Heart right ventricle (tissue), 16 donors: ENCODE measurements around the gene OCA2. TPM values are rescaled to one million over a fixed set of nuclear protein-coding genes. Genes with fewer than 3 reads are reported as not detected.

Experiments used
- ATAC-seq, 8 donors: fragments of 200-7000 bp; cut with Tn5 transposase; one replicate each; pipeline ENCODE4 v1.9.1; 2020; ENCODE audit warnings: mild to moderate bottlenecking in 8 of 8, moderate library complexity in 8 of 8, moderate number of reproducible peaks in 1 of 8
- DNase-seq, 2 donors: peaks; one replicate each; pipeline ENCODE4 v3.0.0-alpha.2; 2020
- H3K27ac ChIP-seq, 10 donors: fragments of 200-600 bp; sonication (generic) in 2 of 10; one replicate each; pipeline versions ENCODE4 v1.5.0 to v1.8.0; 2020 to 2022; ENCODE audit warnings: mild to moderate bottlenecking in 3 of 10
- H3K27me3 ChIP-seq, 7 donors: fragments of 200-600 bp; one replicate each; pipeline ENCODE4 v1.8.0; 2021 to 2022; ENCODE audit warnings: mild to moderate bottlenecking in 2 of 7
- H3K36me3 ChIP-seq, 9 donors: fragments of 200-600 bp; sonication (generic) in 1 of 9; one replicate each; pipeline versions ENCODE4 v1.5.0 to v1.8.0; 2020 to 2022; ENCODE audit warnings: mild to moderate bottlenecking in 2 of 9
- H3K4me1 ChIP-seq, 9 donors: fragments of 200-600 bp; sonication (generic) in 1 of 9; one replicate each; pipeline versions ENCODE4 v1.5.0 to v1.8.0; 2020 to 2022; ENCODE audit warnings: mild to moderate bottlenecking in 4 of 9
- H3K4me3 ChIP-seq, 10 donors: fragments of 200-600 bp; sonication (generic) in 2 of 10; one replicate each; pipeline versions ENCODE4 v1.5.0 to v1.8.0; 2020 to 2022; ENCODE audit warnings: mild to moderate bottlenecking in 7 of 10, moderate library complexity in 2 of 10
- H3K9me3 ChIP-seq, 11 donors: fragments of 200-600 bp in 10 of 11; sonication (generic) in 2 of 11; one replicate each; pipeline versions ENCODE4 v1.5.0 to v1.8.0; 2013 to 2022; ENCODE audit warnings: mild to moderate bottlenecking in 2 of 11, control low read depth in 1 of 11, moderate library complexity in 1 of 11
- WGBS, 2 donors: extraction: QIAGEN DNeasy Blood & Tissue Kit; methylation state at CpG; one replicate each; pipeline ENCODE4 v1.1.7; 2013; ENCODE audit warnings: inconsistent platforms in 1 of 2; 5-methylcytosine and 5-hydroxymethylcytosine counted together
- intact Hi-C, 10 donors: fragments of 100-400 bp; cut with DNase I; formaldehyde crosslinking; loops; one replicate each; pipeline versions ENCODE4 v1.11.1 to v1.14.2; 2022
- polyA plus RNA-seq, 2 donors: library from polyadenylated mRNA; stranded (reverse); fragments of 200-250 nt; gene quantifications; one replicate each; pipeline ENCODE4 v1.2.3, GENCODE V29; 2013
- total RNA-seq, 10 donors: library from RNA; stranded (reverse); fragmentation: NEBNext Ultra II Directional in 3 of 10; extraction: Animal tissue kit (Norgen Biotek cat#: 25700) in 3 of 10; gene quantifications; one replicate each; pipeline versions ENCODE4 v1.2.1 to v1.2.4, GENCODE V29; 2021 to 2023
- TF ChIP-seq, protein P1 (sequence below), 9 donors: fragments of 200-600 bp; sonication (generic) in 2 of 9; IDR thresholded peaks; one replicate each; pipeline versions ENCODE4 v1.5.0 to v1.8.0; 2021 to 2022; ENCODE audit warnings: antibody characterized with exemption in 9 of 9, mild to moderate bottlenecking in 5 of 9, moderate library complexity in 1 of 9
- donor health status: Arrhythmogenic right ventricular cardiomyopathy.
- donor health status: ischemic (EF 13 %, LVEDD 7.1; RV severe dilation, severe dysfunction).
- donor health status: healthy with polysubstance abuse.
- donor health status: DM: no; HTN: yes; CAD: no.
- donor health status: DM: no; HTN: no; CAD: no.
- donor health status: ischemic (EF 25% LVEDD 6.9; RV normal size, moderate dysfunction).
- donor health status: ischemic (EF 25% LVEDD 5.7; RV mildly dilated, moderate dysfunction).
- donor health status: healthy.
- donor health status: DM: yes; HTN: yes; CAD: no.
- donor health status: Ischemic cardiomyopathy.
- donor health status: ischemic (EF 35%, LVEDD 5.7; RV mildly dilated, moderate dysfunction).
- donor health status: nonischemic (EF 11% LVEDD 7.7; RV severe dilation, severe dysfunction).
- donor health status: DM: yes; HTN: yes; CAD: no.
- donor health status: PGD.
- donor health status: ischemic (EF 29% LVEDD 5.4; RV normal size, mild dysfunction).
- donor health status: nonischemic (EF 23%, LVEDD 6.1; RV moderate dilation, normal function).

OCA2 gene
- total and polyA plus RNA-seq, 12 donors = 0.04 to 0.32 (median 0.17) TPM; not detected in 6

DNA sequence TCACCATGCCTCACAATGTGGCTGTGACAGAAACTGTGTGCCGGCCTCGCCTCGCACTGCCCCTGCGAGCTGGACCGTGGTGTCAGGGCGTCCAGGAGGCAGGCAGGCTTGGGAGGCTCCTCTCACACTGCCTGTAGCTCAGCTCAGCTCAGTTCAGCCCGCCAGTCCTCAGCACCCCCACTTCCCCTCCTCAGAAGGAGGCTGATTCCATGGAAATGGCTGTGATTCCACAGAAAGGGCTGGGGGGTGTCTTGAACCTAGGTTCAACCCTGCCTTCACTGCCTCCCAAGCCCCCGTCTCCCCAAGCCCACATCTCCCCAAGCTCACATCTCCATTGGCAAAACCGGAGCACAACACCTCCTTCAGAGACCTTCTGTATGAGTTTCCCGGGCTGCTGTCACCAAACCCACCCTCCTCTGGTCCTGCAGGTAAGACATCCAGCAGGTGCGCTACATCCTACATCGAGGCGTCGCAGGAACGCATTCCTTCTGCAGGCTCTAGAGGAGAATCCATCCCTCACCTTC, 94.0 kb downstream of the OCA2 start:
- WGBS, 2 donors = 88 to 90% methylated on average over 15 of the region's 15 CpGs
- intact Hi-C loops = no loop called here
- peaks cover 0 to 5% (median 0%) of the 10 kb centered on the region in 11 donors for H3K9me3 ChIP-seq
- DNase-seq (no peak), ATAC-seq (no peak)
- H3K4me3 ChIP-seq = no peak overlapping the region
- H3K27ac ChIP-seq = no peak overlapping the region
- H3K36me3 ChIP-seq = no peaks in the 10 kb centered on the region
- TF ChIP-seq, protein P1, sequence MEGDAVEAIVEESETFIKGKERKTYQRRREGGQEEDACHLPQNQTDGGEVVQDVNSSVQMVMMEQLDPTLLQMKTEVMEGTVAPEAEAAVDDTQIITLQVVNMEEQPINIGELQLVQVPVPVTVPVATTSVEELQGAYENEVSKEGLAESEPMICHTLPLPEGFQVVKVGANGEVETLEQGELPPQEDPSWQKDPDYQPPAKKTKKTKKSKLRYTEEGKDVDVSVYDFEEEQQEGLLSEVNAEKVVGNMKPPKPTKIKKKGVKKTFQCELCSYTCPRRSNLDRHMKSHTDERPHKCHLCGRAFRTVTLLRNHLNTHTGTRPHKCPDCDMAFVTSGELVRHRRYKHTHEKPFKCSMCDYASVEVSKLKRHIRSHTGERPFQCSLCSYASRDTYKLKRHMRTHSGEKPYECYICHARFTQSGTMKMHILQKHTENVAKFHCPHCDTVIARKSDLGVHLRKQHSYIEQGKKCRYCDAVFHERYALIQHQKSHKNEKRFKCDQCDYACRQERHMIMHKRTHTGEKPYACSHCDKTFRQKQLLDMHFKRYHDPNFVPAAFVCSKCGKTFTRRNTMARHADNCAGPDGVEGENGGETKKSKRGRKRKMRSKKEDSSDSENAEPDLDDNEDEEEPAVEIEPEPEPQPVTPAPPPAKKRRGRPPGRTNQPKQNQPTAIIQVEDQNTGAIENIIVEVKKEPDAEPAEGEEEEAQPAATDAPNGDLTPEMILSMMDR (IDR thresholded peaks at IDR 0.05) = no peak
- H3K27me3 ChIP-seq = no peaks in the 10 kb centered on the region
- H3K4me1 ChIP-seq = no peaks in the 10 kb centered on the region

DNA sequence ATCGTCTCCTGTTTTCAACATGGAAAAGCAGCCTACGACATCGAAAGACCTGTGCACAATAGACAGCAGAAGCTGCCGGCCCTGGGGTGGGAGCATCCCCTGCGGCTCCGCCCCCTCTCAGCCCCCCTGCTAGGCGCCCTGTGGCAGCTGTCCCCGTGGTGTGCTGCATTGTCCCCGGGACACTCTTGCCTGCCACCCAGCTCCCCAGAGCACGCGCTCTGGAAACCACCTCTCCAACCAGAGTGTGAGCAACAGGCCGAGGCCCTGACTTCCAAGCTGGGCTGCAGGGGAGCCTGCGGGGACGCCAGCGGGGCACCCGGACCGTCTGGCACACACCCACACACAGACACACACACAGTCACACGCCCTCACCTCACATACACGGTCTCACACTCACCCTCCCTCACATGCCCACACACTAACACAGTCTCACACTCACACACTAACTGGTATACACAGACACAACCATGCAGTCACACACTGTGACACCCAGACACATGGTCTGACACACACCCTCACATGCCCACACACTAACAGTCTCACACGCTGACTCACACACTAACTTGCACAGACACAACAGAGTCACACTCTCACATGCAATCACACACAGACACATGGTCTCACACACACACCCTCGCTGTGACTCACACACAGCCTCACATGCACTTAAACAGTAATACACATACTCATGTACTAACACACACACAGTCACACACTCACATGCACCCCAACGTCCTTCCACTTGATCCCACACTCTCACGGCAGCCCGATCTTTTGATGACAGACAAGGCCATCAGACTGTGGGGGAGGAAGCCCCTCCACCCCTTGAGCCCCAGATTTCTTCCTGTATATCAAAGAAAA, 94.7 kb downstream of the OCA2 start:
- Histone ChIP-seq H3K27me3 (no peaks in the 10 kb centered on the region), H3K36me3 (no peaks in the 10 kb centered on the region), H3K4me1 (no peaks in the 10 kb centered on the region), H3K27ac (no peak overlapping the region), H3K9me3 (peaks cover 0 to 5% (median 0%) of the 10 kb centered on the region in 11 donors), H3K4me3 (no peak overlapping the region)
- 83 to 86% methylated on average over 24 of the region's 24 CpGs for WGBS, 2 donors
- peak in 1 of 8 donors; percentile 26 for ATAC-seq
- no peak for DNase-seq
- intact Hi-C loops = no loop called here
- TF ChIP-seq, protein P1 (IDR thresholded peaks at IDR 0.05) = no peak

DNA sequence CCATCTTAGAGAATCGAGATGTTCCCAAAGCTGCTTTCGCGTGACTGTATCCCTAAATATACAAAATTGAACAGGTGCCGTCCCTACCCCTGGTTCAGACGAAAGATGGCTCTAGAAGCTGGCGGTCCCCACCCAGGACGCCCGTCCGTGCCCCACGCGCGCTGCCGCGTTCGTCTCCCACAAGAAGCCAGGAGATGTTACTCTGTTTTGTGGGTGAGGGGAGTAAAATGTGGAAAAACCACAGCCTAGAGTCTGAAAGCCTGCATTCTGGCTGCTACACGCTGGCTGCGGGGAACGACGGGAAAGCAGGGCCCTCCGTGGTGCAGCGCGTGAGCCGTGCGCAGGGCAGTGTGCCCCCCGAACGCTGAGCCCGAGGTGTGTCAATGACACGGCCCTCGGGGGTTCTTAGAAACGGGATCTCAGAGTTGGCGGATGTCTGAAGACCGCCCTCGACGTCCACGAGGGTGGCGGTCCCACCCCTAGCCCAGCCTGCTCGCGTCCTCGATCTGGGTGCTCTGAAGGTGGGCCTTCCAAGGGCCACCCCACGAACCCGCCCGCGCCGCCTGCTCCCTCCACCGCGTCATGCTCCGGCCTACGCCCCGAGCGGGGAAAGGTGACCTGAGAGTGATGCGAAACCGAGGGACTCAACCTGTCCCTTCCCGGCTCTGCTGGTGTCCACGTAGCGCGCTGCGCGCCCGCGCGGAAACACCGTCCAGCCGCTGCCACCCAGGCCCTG, 95.6 kb downstream of the OCA2 start:
- no peak for DNase-seq
- TF ChIP-seq, protein P1 (IDR thresholded peaks at IDR 0.05) = no peak
- H3K27ac ChIP-seq = no peak overlapping the region
- H3K27me3 ChIP-seq = no peaks in the 10 kb centered on the region
- ATAC-seq = no peak
- 96% methylated on average over 63 of the region's 63 CpGs for WGBS, 2 donors
- no peak overlapping the region for H3K4me3 ChIP-seq
- peaks cover 0 to 2% (median 0%) of the 10 kb centered on the region in 11 donors for H3K9me3 ChIP-seq
- H3K4me1 ChIP-seq = no peaks in the 10 kb centered on the region
- intact Hi-C loops = no loop called here
- no peaks in the 10 kb centered on the region for H3K36me3 ChIP-seq

DNA sequence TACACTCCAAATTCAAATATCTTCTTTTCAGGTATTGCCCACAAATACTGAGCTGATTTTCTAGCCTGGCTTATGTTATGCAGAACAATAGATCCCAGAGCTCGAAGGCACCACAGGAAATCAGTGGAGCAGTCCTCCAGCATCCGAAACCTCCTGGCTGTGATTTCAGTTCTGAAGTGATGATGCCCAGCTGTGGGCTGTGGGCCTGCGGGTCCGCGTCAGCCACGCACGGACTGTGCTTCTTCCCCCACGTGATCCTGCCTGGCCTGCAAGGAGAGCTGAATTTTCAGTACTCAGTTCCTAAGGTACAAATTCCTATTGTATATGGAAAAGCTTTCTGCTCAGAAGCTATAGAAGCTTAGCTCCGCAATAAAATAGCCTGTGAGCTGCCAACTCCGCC, 96.2 kb downstream of the OCA2 start:
- ATAC-seq (no peak), DNase-seq (no peak)
- H3K36me3 ChIP-seq = no peaks in the 10 kb centered on the region
- no peak overlapping the region for H3K4me3 ChIP-seq
- intact Hi-C loops = no loop called here
- no peaks in the 10 kb centered on the region for H3K27me3 ChIP-seq
- H3K27ac ChIP-seq = no peak overlapping the region
- 79 to 81% methylated on average over 10 of the region's 10 CpGs for WGBS, 2 donors
- H3K9me3 ChIP-seq = no peaks in the 10 kb centered on the region
- H3K4me1 ChIP-seq = no peaks in the 10 kb centered on the region
- TF ChIP-seq, protein P1 (IDR thresholded peaks at IDR 0.05) = no peak
